CD4-positive, CD25-positive, alpha-beta regulatory T cell (primary cell): ENCODE measurements around the gene TTC28. TPM values are rescaled to one million over a fixed set of nuclear protein-coding genes. Genes with fewer than 3 reads are reported as not detected.

Source experiments
- ATAC-seq, 2 donors: fragments of 150-1000 bp; cut with Tn5 transposase; one replicate each; pipeline ENCODE4 v1.10.0; 2021; ENCODE audit warnings: low read depth in 2 of 2, moderate number of reproducible peaks in 2 of 2, moderate library complexity in 1 of 2
- DNase-seq, 3 donors: peaks; one replicate each; pipeline versions ENCODE4 v3.0.0 to v3.0.0-alpha.2; 2012 to 2022; ENCODE audit warnings: mixed read lengths in 1 of 3
- H3K27ac ChIP-seq: one replicate; pipeline ENCODE4 v1.7.0; 2013; ENCODE audit warnings: mild to moderate bottlenecking, low read length; ENCODE audit not compliant: insufficient read depth, poor library complexity, severe bottlenecking
- H3K27me3 ChIP-seq: one replicate; pipeline ENCODE4 v1.7.0; 2013; ENCODE audit warnings: low read length; ENCODE audit not compliant: control insufficient read depth, insufficient read depth
- H3K36me3 ChIP-seq: one replicate; pipeline ENCODE4 v1.7.0; 2013; ENCODE audit warnings: mild to moderate bottlenecking, low read length, moderate library complexity; ENCODE audit not compliant: control insufficient read depth, insufficient read depth
- H3K4me1 ChIP-seq: 2 replicates; pipeline ENCODE4 v1.7.0; 2013; ENCODE audit warnings: mild to moderate bottlenecking, low read length; ENCODE audit not compliant: insufficient read depth, control insufficient read depth, poor library complexity, severe bottlenecking
- H3K4me3 ChIP-seq: one replicate; pipeline ENCODE4 v1.7.0; 2013; ENCODE audit warnings: low read depth, mild to moderate bottlenecking, low read length, moderate library complexity
- H3K9me3 ChIP-seq, 2 experiments: 1 replicate in 1 of 2; 2 replicates in 1 of 2; pipeline ENCODE4 v1.7.0; 2013; ENCODE audit warnings: low read length in 2 of 2, mild to moderate bottlenecking in 1 of 2, moderate library complexity in 1 of 2; ENCODE audit not compliant: control insufficient read depth in 2 of 2
- H3K27ac Mint-ChIP-seq, 3 donors: one replicate each; pipeline ENCODE4 v1.8.0; 2020 to 2022; ENCODE audit warnings: mild to moderate bottlenecking in 3 of 3, mixed read lengths in 3 of 3, moderate library complexity in 2 of 3
- H3K27me3 Mint-ChIP-seq: one replicate; pipeline ENCODE4 v1.8.0; 2022; ENCODE audit warnings: mild to moderate bottlenecking, mixed read lengths
- H3K36me3 Mint-ChIP-seq: one replicate; pipeline ENCODE4 v1.8.0; 2020; ENCODE audit warnings: mixed read lengths
- H3K4me1 Mint-ChIP-seq, 4 donors: one replicate each; pipeline ENCODE4 v1.8.0; 2020 to 2022; ENCODE audit warnings: mixed read lengths in 4 of 4, mild to moderate bottlenecking in 1 of 4
- H3K4me3 Mint-ChIP-seq, 4 donors: one replicate each; pipeline ENCODE4 v1.8.0; 2020 to 2022; ENCODE audit warnings: mild to moderate bottlenecking in 4 of 4, mixed read lengths in 4 of 4, moderate library complexity in 3 of 4
- H3K9me3 Mint-ChIP-seq, 7 donors: one replicate each; pipeline ENCODE4 v1.8.0; 2020 to 2022; ENCODE audit warnings: mixed read lengths in 7 of 7, mild to moderate bottlenecking in 3 of 7, moderate library complexity in 2 of 7
- polyA plus RNA-seq, 4 donors: library from polyadenylated mRNA; unstranded; fragments of 300-500 nt; fragmentation: Illumina TruSeq; gene quantifications; one replicate each; pipeline ENCODE4 v1.2.3, GENCODE V29; 2021
- total RNA-seq: library from RNA; stranded (reverse); gene quantifications from one replicate; pipeline ENCODE4 v1.2.3, GENCODE V29; 2022

The TTC28 gene
- total and polyA plus RNA-seq, 5 donors from 2014 or later = 0.02 to 2.7 (median 0.28) TPM; not detected in 1

DNA sequence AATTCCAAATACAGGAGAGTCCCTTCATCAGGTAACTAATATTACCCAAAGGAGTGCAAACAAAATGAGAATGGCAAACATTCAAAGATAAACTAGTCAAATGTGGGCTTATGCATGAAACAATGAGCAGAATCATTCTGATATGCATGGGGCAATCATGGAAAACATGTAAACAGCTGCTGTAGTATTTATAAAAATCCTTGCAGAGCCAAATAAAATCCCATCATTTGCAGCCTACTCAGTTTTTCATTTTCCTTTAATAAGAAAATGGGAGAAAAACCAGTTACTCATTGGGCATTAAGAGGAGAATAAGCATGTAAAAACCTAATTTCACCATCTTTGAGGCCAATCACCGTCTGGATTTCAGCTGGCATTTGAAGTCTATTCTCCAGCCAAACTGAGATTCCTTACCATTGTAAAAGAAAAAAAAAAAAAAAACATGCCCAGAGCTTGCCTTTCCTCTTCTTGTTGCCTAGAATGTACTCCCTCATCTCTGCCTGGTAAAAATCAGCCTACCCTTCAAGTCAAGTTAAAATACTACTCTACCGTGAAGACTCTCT lies 249.1 kb downstream of the TTC28 start:
- peaks cover 23% of the 10 kb centered on the region for H3K27me3 Mint-ChIP-seq
- no peaks in the 10 kb centered on the region for H3K36me3 ChIP-seq
- no peaks in the 10 kb centered on the region for H3K4me1 ChIP-seq
- H3K36me3 Mint-ChIP-seq = no peaks in the 10 kb centered on the region
- H3K4me1 Mint-ChIP-seq = no peaks in the 10 kb centered on the region
- no peak overlapping the region for H3K4me3 ChIP-seq
- ATAC-seq (no peak), DNase-seq (no peak)
- peaks cover 9% of the 10 kb centered on the region for H3K27me3 ChIP-seq
- no peak overlapping the region for H3K27ac ChIP-seq
- H3K9me3 ChIP-seq = no peaks in the 10 kb centered on the region
- no peak overlapping the region for H3K27ac Mint-ChIP-seq
- peaks cover 0 to 2% (median 0%) of the 10 kb centered on the region in 7 donors for H3K9me3 Mint-ChIP-seq
- H3K4me3 Mint-ChIP-seq = no peak overlapping the region

DNA sequence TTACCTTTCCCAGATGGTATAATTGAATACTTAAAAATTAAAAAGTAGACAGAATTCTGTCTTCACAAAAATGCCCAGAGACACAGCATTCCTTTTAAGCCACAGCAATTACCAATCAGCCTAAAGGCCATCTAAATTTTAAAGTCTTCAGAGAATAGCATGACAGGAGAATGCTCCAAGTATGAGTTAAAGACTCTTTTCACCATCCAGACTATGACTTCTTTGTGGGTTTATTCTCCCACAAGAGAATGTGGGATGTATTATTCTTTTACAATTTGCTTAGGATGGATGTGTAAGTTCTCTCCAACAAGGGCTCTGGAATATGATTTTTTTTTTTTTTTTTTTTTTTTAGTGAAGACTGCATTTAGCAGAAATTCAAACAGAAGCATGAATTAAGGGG lies 249.9 kb downstream of the TTC28 start:
- no peak overlapping the region for H3K4me3 ChIP-seq
- H3K36me3 Mint-ChIP-seq = no peaks in the 10 kb centered on the region
- H3K9me3 ChIP-seq = no peaks in the 10 kb centered on the region
- H3K27ac Mint-ChIP-seq = no peak overlapping the region
- H3K4me1 Mint-ChIP-seq = no peaks in the 10 kb centered on the region
- peaks cover 20% of the 10 kb centered on the region for H3K27me3 Mint-ChIP-seq
- ATAC-seq (no peak), DNase-seq (no peak)
- H3K36me3 ChIP-seq = no peaks in the 10 kb centered on the region
- no peak overlapping the region for H3K27ac ChIP-seq
- H3K9me3 Mint-ChIP-seq = peaks cover 0 to 2% (median 0%) of the 10 kb centered on the region in 7 donors
- H3K27me3 ChIP-seq = peaks cover 8% of the 10 kb centered on the region
- no peak overlapping the region for H3K4me3 Mint-ChIP-seq
- H3K4me1 ChIP-seq = no peaks in the 10 kb centered on the region

DNA sequence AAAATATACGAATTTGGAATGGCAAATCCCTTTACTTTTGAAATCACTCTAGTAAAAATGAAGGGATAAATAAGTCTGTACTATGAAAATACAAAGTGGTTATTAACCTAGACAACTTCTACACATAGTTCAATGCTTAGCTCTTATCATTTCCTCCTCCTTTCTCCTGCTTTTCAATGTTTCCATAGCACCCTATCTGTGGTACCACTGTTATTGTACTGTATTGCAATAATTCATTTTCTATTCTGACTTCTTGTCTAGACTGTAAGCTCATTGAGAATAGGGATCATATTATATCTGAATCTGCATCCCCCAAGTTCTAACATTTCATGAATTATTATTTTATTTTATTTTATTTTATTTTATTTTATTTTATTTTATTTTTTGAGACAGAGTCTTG lies 251.4 kb downstream of the TTC28 start:
- Histone ChIP-seq H3K4me1 (no peaks in the 10 kb centered on the region), H3K4me3 (no peak overlapping the region), H3K9me3 (no peaks in the 10 kb centered on the region), H3K27ac (no peak overlapping the region), H3K36me3 (no peaks in the 10 kb centered on the region), H3K27me3 (peaks cover 4% of the 10 kb centered on the region)
- H3K4me1 Mint-ChIP-seq = no peaks in the 10 kb centered on the region
- peaks cover 10% of the 10 kb centered on the region for H3K27me3 Mint-ChIP-seq
- H3K27ac Mint-ChIP-seq = no peak overlapping the region
- H3K9me3 Mint-ChIP-seq = peaks cover 0 to 2% (median 0%) of the 10 kb centered on the region in 7 donors
- H3K36me3 Mint-ChIP-seq = no peaks in the 10 kb centered on the region
- ATAC-seq (no peak), DNase-seq (no peak)
- no peak overlapping the region for H3K4me3 Mint-ChIP-seq

DNA sequence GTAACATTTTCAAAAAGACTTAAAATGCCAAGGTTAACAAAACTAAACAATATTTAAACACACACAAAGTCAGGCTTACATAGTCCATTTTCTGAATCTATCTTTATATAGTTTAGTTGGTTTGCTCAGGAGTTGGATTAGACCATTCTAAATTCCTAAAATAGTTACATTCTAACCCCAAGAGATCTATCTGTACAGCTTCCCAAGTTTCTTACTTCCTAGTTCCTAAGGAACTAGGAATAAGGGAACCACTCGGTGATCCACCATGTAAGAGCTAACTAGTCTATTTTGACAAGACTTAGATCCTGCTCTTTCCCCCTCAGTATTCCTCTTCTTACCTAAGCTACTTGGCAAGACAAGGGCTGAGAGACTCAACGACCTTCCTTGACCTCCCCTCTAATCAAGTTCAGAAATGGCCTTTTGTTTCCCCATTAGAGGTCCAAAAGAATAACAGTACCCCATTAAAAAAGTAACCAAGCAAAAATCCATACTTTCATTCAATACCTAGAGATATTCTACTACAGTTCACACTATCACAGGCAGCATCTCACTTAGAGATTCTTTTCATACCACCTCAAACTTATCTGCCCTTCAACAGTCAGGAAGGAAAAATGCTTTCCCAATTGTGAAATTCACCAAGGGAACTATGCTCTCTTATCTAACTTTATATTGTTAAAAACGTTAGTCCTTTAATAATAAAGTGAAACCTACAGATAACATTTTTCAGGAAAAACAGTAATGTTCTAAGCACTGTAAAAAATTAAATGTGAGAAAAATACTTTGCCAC lies 253.1 kb downstream of the TTC28 start:
- ATAC-seq = no peak
- Histone ChIP-seq H3K27me3 (peaks cover 4% of the 10 kb centered on the region), H3K4me1 (no peaks in the 10 kb centered on the region), H3K9me3 (no peaks in the 10 kb centered on the region), H3K27ac (no peak overlapping the region), H3K36me3 (no peaks in the 10 kb centered on the region), H3K4me3 (no peak overlapping the region)
- DNase-seq = no peak
- no peaks in the 10 kb centered on the region for H3K4me1 Mint-ChIP-seq
- peaks cover 0 to 1% (median 0%) of the 10 kb centered on the region in 7 donors for H3K9me3 Mint-ChIP-seq
- no peak overlapping the region for H3K27ac Mint-ChIP-seq
- no peaks in the 10 kb centered on the region for H3K36me3 Mint-ChIP-seq
- H3K27me3 Mint-ChIP-seq = peaks cover 10% of the 10 kb centered on the region
- no peak overlapping the region for H3K4me3 Mint-ChIP-seq

DNA sequence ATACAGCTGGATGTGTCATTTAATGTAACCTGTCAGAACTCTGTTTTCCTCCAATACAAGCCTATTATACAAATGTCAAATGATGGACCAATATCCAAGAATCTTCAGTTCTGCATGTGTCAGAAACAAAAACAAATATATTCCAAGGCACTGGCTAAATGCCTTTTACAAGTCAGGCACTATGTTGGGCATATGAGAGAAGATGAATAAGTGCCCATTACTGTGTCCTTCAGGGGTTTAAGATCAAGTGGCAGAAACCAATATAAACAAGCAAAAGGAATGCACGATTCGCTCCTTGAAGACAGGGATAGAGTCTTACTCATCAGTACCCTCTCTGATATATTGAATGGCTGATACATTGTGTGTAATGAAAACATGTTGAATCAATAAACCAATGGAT lies 254.4 kb downstream of the TTC28 start:
- no peaks in the 10 kb centered on the region for H3K4me1 Mint-ChIP-seq
- H3K36me3 Mint-ChIP-seq = no peaks in the 10 kb centered on the region
- DNase-seq (no peak), ATAC-seq (no peak)
- Histone ChIP-seq H3K4me3 (no peak overlapping the region), H3K4me1 (no peaks in the 10 kb centered on the region), H3K27me3 (no peaks in the 10 kb centered on the region), H3K36me3 (no peaks in the 10 kb centered on the region), H3K27ac (no peak overlapping the region), H3K9me3 (no peaks in the 10 kb centered on the region)
- peaks cover 10% of the 10 kb centered on the region for H3K27me3 Mint-ChIP-seq
- H3K4me3 Mint-ChIP-seq = no peak overlapping the region
- peaks cover 0 to 1% (median 0%) of the 10 kb centered on the region in 7 donors for H3K9me3 Mint-ChIP-seq
- no peak overlapping the region for H3K27ac Mint-ChIP-seq

DNA sequence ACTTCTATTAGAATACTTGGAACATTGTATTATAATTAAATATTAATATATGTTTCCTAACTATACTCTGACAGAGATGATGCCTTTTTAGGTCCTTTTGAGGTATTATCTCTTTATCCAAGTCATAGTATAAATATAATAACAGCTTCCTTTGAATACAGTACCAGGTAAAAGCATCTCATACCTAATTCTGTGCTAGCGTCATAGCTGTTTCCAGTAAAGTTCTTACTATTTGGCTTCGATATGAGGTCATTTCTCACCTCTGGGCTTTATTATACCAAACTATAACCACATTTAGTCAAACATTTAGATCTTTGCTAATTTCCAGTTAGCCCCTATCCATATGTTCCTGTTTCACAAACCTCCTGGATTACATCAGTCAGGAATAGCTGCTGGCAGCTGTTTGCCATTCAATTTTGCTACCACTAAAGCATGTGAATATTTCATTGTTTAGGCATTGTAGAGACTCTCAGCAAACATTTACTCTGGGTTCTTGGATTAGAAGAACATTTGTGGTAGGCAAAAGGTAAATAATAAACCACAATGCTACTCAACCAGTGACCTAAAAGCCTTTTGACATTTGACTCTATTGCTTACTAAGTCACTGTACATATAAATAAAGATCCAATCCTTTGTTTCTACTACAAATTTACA lies 255.1 kb downstream of the TTC28 start:
- DNase-seq (no peak), ATAC-seq (no peak)
- H3K4me3 ChIP-seq = no peak overlapping the region
- Mint-ChIP-seq H3K4me3 (no peak overlapping the region), H3K27ac (no peak overlapping the region), H3K27me3 (peaks cover 10% of the 10 kb centered on the region), H3K36me3 (no peaks in the 10 kb centered on the region), H3K4me1 (no peaks in the 10 kb centered on the region), H3K9me3 (peaks cover 0 to 1% (median 0%) of the 10 kb centered on the region in 7 donors)
- no peaks in the 10 kb centered on the region for H3K9me3 ChIP-seq
- H3K4me1 ChIP-seq = no peaks in the 10 kb centered on the region
- no peaks in the 10 kb centered on the region for H3K27me3 ChIP-seq
- H3K36me3 ChIP-seq = no peaks in the 10 kb centered on the region
- H3K27ac ChIP-seq = no peak overlapping the region

DNA sequence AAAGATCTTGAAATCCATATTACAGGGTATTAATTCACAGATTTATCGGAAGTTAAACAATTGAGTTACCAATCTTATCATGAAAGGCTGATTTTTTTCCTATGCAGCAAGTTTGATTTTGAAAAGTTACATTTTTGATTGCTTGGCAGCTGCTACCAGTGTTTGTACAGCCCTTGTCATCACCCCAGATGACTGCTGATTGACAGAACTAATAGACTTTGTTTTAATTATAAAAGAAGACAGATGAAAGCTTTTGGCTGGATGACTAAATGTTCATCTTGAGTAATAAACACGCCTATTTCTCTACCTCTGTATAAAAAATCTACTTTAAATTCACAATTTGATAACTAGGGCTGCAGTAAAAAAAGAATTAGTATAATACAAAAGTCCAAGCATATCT lies 259.7 kb downstream of the TTC28 start:
- H3K4me3 ChIP-seq = no peak overlapping the region
- H3K27ac ChIP-seq = no peak overlapping the region
- no peaks in the 10 kb centered on the region for H3K36me3 ChIP-seq
- Mint-ChIP-seq H3K36me3 (no peaks in the 10 kb centered on the region), H3K27me3 (peaks cover 25% of the 10 kb centered on the region), H3K27ac (no peak overlapping the region), H3K4me3 (no peak overlapping the region), H3K4me1 (no peaks in the 10 kb centered on the region), H3K9me3 (peaks cover 0 to 1% (median 0%) of the 10 kb centered on the region in 7 donors)
- ATAC-seq (no peak), DNase-seq (no peak)
- H3K27me3 ChIP-seq = peaks cover 8% of the 10 kb centered on the region
- H3K9me3 ChIP-seq = no peaks in the 10 kb centered on the region
- H3K4me1 ChIP-seq = no peaks in the 10 kb centered on the region
